CD4-positive, CD25-positive, alpha-beta regulatory T cell (primary cell): ENCODE measurements around the gene AVPR1B. TPM values are rescaled to one million over a fixed set of nuclear protein-coding genes. Genes with fewer than 3 reads are reported as not detected.
"Not testable (repeated sequence)": the region's sequence is repeated elsewhere in the genome, so short reads cannot be mapped to it uniquely, and the experiment has no call there.

Source experiments
- ATAC-seq, 2 donors: fragments of 150-1000 bp; cut with Tn5 transposase; one replicate each; pipeline ENCODE4 v1.10.0; 2021; ENCODE audit warnings: low read depth in 2 of 2, moderate number of reproducible peaks in 2 of 2, moderate library complexity in 1 of 2
- DNase-seq, 3 donors: peaks; one replicate each; pipeline versions ENCODE4 v3.0.0 to v3.0.0-alpha.2; 2012 to 2022; ENCODE audit warnings: mixed read lengths in 1 of 3
- H3K27ac ChIP-seq: one replicate; pipeline ENCODE4 v1.7.0; 2013; ENCODE audit warnings: mild to moderate bottlenecking, low read length; ENCODE audit not compliant: insufficient read depth, poor library complexity, severe bottlenecking
- H3K27me3 ChIP-seq: one replicate; pipeline ENCODE4 v1.7.0; 2013; ENCODE audit warnings: low read length; ENCODE audit not compliant: control insufficient read depth, insufficient read depth
- H3K36me3 ChIP-seq: one replicate; pipeline ENCODE4 v1.7.0; 2013; ENCODE audit warnings: mild to moderate bottlenecking, low read length, moderate library complexity; ENCODE audit not compliant: control insufficient read depth, insufficient read depth
- H3K4me1 ChIP-seq: 2 replicates; pipeline ENCODE4 v1.7.0; 2013; ENCODE audit warnings: mild to moderate bottlenecking, low read length; ENCODE audit not compliant: insufficient read depth, control insufficient read depth, poor library complexity, severe bottlenecking
- H3K4me3 ChIP-seq: one replicate; pipeline ENCODE4 v1.7.0; 2013; ENCODE audit warnings: low read depth, mild to moderate bottlenecking, low read length, moderate library complexity
- H3K9me3 ChIP-seq, 2 experiments: 1 replicate in 1 of 2; 2 replicates in 1 of 2; pipeline ENCODE4 v1.7.0; 2013; ENCODE audit warnings: low read length in 2 of 2, mild to moderate bottlenecking in 1 of 2, moderate library complexity in 1 of 2; ENCODE audit not compliant: control insufficient read depth in 2 of 2
- H3K27ac Mint-ChIP-seq, 3 donors: one replicate each; pipeline ENCODE4 v1.8.0; 2020 to 2022; ENCODE audit warnings: mild to moderate bottlenecking in 3 of 3, mixed read lengths in 3 of 3, moderate library complexity in 2 of 3
- H3K27me3 Mint-ChIP-seq: one replicate; pipeline ENCODE4 v1.8.0; 2022; ENCODE audit warnings: mild to moderate bottlenecking, mixed read lengths
- H3K36me3 Mint-ChIP-seq: one replicate; pipeline ENCODE4 v1.8.0; 2020; ENCODE audit warnings: mixed read lengths
- H3K4me1 Mint-ChIP-seq, 4 donors: one replicate each; pipeline ENCODE4 v1.8.0; 2020 to 2022; ENCODE audit warnings: mixed read lengths in 4 of 4, mild to moderate bottlenecking in 1 of 4
- H3K4me3 Mint-ChIP-seq, 4 donors: one replicate each; pipeline ENCODE4 v1.8.0; 2020 to 2022; ENCODE audit warnings: mild to moderate bottlenecking in 4 of 4, mixed read lengths in 4 of 4, moderate library complexity in 3 of 4
- H3K9me3 Mint-ChIP-seq, 7 donors: one replicate each; pipeline ENCODE4 v1.8.0; 2020 to 2022; ENCODE audit warnings: mixed read lengths in 7 of 7, mild to moderate bottlenecking in 3 of 7, moderate library complexity in 2 of 7
- polyA plus RNA-seq, 4 donors: library from polyadenylated mRNA; unstranded; fragments of 300-500 nt; fragmentation: Illumina TruSeq; gene quantifications; one replicate each; pipeline ENCODE4 v1.2.3, GENCODE V29; 2021
- total RNA-seq: library from RNA; stranded (reverse); gene quantifications from one replicate; pipeline ENCODE4 v1.2.3, GENCODE V29; 2022

Gene AVPR1B
- total and polyA plus RNA-seq, 5 donors from 2014 or later, result not detected

DNA sequence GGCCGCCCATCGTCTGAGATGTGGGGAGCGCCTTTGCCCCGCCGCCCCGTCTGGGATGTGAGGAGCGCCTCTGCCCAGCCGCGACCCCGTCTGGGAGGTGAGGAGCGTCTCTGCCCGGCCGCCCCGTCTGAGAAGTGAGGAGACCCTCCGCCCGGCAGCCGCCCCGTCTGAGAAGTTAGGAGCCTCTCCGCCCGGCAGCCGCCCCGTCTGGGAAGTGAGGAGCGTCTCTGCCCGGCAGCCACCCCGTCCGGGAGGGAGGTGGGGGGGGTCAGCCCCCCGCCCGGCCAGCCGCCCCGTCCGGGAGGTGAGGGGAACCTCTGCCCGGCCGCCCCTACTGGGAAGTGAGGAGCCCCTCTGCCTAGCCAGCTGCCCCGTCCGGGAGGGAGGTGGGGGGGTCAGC lies 53.2 kb downstream of the AVPR1B start:
- not testable (repeated sequence) for H3K36me3 Mint-ChIP-seq, H3K9me3 Mint-ChIP-seq, H3K4me3 Mint-ChIP-seq, H3K9me3 ChIP-seq, H3K27me3 ChIP-seq, H3K4me1 ChIP-seq, H3K27me3 Mint-ChIP-seq, DNase-seq, H3K27ac Mint-ChIP-seq, H3K27ac ChIP-seq, H3K4me3 ChIP-seq, H3K36me3 ChIP-seq, ATAC-seq
- H3K4me1 Mint-ChIP-seq, result peaks cover 5 to 23% (median 11%) of the 10 kb centered on the region in 4 donors

GRCh38 chr1:206062464-206062863 lies 54.7 kb downstream of the AVPR1B start:
- H3K9me3 Mint-ChIP-seq, result peaks cover 0 to 4% (median 0%) of the 10 kb centered on the region in 7 donors
- H3K4me1 Mint-ChIP-seq, result peaks cover 3 to 16% (median 7%) of the 10 kb centered on the region in 4 donors
- no peak overlapping the region for H3K4me3 Mint-ChIP-seq
- no peaks in the 10 kb centered on the region for H3K27me3 ChIP-seq
- H3K4me1 ChIP-seq, result peaks cover 5% of the 10 kb centered on the region
- H3K36me3 Mint-ChIP-seq, result no peaks in the 10 kb centered on the region
- H3K36me3 ChIP-seq, result no peaks in the 10 kb centered on the region
- no peak overlapping the region for H3K4me3 ChIP-seq
- ATAC-seq, result no peak
- H3K27me3 Mint-ChIP-seq, result no peaks in the 10 kb centered on the region
- no peaks in the 10 kb centered on the region for H3K9me3 ChIP-seq
- H3K27ac Mint-ChIP-seq, result no peak overlapping the region
- H3K27ac ChIP-seq, result no peak overlapping the region
- no peak for DNase-seq

GRCh38 chr1:206060844-206061243 lies 56.3 kb downstream of the AVPR1B start:
- no peaks in the 10 kb centered on the region for H3K27me3 ChIP-seq
- no peak overlapping the region for H3K27ac Mint-ChIP-seq
- H3K9me3 ChIP-seq, result no peaks in the 10 kb centered on the region
- no peak overlapping the region for H3K27ac ChIP-seq
- peaks cover 0 to 5% (median 0%) of the 10 kb centered on the region in 4 donors for H3K4me1 Mint-ChIP-seq
- no peak overlapping the region for H3K4me3 Mint-ChIP-seq
- H3K36me3 Mint-ChIP-seq, result no peaks in the 10 kb centered on the region
- no peak for DNase-seq
- no peak for ATAC-seq
- H3K9me3 Mint-ChIP-seq, result peaks cover 0 to 4% (median 0%) of the 10 kb centered on the region in 7 donors
- no peaks in the 10 kb centered on the region for H3K4me1 ChIP-seq
- no peak overlapping the region for H3K4me3 ChIP-seq
- H3K36me3 ChIP-seq, result no peaks in the 10 kb centered on the region
- H3K27me3 Mint-ChIP-seq, result no peaks in the 10 kb centered on the region

Other genes starting within 250 kb of the AVPR1B start
- not detected for gene SLC26A9, start 173.9 kb downstream of the AVPR1B start, total RNA-seq
- gene SLC26A9, start 173.9 kb downstream of the AVPR1B start, polyA plus RNA-seq, result not detected
- gene RAB7B, start 114.0 kb downstream of the AVPR1B start, total RNA-seq, result not detected
- gene RAB7B, start 114.0 kb downstream of the AVPR1B start, polyA plus RNA-seq, result not detected
- not detected for gene CTSE, start 93.5 kb downstream of the AVPR1B start, total RNA-seq
- gene CTSE, start 93.5 kb downstream of the AVPR1B start, polyA plus RNA-seq, result not detected
- not detected for gene RHEX, start 64.2 kb downstream of the AVPR1B start, total RNA-seq
- not detected for gene RHEX, start 64.2 kb downstream of the AVPR1B start, polyA plus RNA-seq
- 3.6 TPM for gene FAM72A, start 85.5 kb upstream of the AVPR1B start, total RNA-seq
- 1 to 10 TPM in 3 of 4 donors, under 1 TPM in 1; 0.59 to 3.4 (median 1.7) TPM for gene FAM72A, start 85.5 kb upstream of the AVPR1B start, polyA plus RNA-seq
- 89.5 TPM for gene SRGAP2, start 86.2 kb upstream of the AVPR1B start, total RNA-seq
- 10 to 100 TPM in 3 of 4 donors, 1 to 10 TPM in 1; 9.2 to 17.8 (median 14.1) TPM for gene SRGAP2, start 86.2 kb upstream of the AVPR1B start, polyA plus RNA-seq